HEK293 (cell line): ENCODE results near the gene CUL7.

Experiments used
- KLF16 ChIP-seq: fragments of 450-650 bp; formaldehyde crosslinking; IDR thresholded peaks from 2 replicates; pipeline ENCODE4 v1.5.1; 2017; ENCODE audit warnings: missing biosample characterization, missing genetic modification characterization
- MYNN ChIP-seq: fragments of 450-650 bp; formaldehyde crosslinking; IDR thresholded peaks from 2 replicates; pipeline ENCODE4 v1.5.1; 2016; ENCODE audit warnings: missing biosample characterization, missing genetic modification characterization, borderline replicate concordance
- ZBTB26 ChIP-seq: fragments of 450-650 bp; formaldehyde crosslinking; optimal IDR thresholded peaks from 2 replicates; pipeline ENCODE3; 2016; ENCODE audit warnings: missing biosample characterization, mild to moderate bottlenecking, missing genetic modification characterization
- ZNF221 ChIP-seq: fragments of 450-650 bp; formaldehyde crosslinking; IDR thresholded peaks from 2 replicates; pipeline ENCODE4 v1.5.1; 2017; ENCODE audit warnings: missing biosample characterization, missing genetic modification characterization, borderline replicate concordance
- TF ChIP-seq, protein P1 (sequence below): fragments of 450-650 bp; formaldehyde crosslinking; IDR thresholded peaks from 2 replicates; pipeline ENCODE4 v1.5.1; 2016; ENCODE audit warnings: missing biosample characterization, missing genetic modification characterization
- TF ChIP-seq, protein P2 (sequence below): IDR thresholded peaks from 2 replicates; pipeline ENCODE4 v1.6.1; 2011; ENCODE audit warnings: mild to moderate bottlenecking, low read depth, low read length, borderline replicate concordance

DNA sequence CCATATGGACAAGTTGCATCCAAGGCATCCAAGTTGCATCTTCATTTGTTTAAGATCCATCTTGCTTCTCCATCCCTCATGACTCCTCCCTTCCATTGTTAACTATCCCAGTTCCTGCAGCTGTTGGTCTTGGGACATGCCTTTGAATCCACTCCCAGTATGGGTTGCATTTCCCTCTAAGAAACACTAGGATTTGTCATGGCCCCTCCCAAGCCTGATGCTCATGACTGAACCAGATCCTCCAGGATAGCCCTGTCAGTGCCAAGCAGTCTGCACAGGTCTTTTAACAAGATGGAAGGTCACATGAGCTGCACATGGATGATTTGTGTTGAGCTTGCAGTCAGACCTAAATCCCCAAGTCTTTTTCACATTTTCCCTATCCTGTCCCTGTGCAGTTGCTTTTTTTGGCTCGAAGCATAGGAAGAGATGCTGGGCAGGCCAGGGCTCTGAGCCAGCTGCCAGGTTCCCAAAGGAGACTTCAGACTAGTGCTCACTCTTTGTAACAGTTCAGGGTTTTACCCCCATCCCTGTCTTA, 65.1 kb downstream of the CUL7 start:
- no peak for TF ChIP-seq KLF16 (tag by site-specific recombination)
- TF ChIP-seq MYNN, result no peak
- no peak for TF ChIP-seq ZBTB26 (tag by site-specific recombination)
- TF ChIP-seq, protein P1, sequence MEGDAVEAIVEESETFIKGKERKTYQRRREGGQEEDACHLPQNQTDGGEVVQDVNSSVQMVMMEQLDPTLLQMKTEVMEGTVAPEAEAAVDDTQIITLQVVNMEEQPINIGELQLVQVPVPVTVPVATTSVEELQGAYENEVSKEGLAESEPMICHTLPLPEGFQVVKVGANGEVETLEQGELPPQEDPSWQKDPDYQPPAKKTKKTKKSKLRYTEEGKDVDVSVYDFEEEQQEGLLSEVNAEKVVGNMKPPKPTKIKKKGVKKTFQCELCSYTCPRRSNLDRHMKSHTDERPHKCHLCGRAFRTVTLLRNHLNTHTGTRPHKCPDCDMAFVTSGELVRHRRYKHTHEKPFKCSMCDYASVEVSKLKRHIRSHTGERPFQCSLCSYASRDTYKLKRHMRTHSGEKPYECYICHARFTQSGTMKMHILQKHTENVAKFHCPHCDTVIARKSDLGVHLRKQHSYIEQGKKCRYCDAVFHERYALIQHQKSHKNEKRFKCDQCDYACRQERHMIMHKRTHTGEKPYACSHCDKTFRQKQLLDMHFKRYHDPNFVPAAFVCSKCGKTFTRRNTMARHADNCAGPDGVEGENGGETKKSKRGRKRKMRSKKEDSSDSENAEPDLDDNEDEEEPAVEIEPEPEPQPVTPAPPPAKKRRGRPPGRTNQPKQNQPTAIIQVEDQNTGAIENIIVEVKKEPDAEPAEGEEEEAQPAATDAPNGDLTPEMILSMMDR (tag by site-specific recombination), result no peak
- TF ChIP-seq, protein P2, sequence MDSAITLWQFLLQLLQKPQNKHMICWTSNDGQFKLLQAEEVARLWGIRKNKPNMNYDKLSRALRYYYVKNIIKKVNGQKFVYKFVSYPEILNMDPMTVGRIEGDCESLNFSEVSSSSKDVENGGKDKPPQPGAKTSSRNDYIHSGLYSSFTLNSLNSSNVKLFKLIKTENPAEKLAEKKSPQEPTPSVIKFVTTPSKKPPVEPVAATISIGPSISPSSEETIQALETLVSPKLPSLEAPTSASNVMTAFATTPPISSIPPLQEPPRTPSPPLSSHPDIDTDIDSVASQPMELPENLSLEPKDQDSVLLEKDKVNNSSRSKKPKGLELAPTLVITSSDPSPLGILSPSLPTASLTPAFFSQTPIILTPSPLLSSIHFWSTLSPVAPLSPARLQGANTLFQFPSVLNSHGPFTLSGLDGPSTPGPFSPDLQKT, result no peak
- TF ChIP-seq ZNF221 (tag by site-specific recombination), result no peak
